Panc1 (cell line): ENCODE measurements around the gene ABCF3. TPM values are rescaled to one million over a fixed set of nuclear protein-coding genes. Genes with fewer than 3 reads are reported as not detected.
A peak's percentile ranks its signal among the peaks of the same experiment; 100 is the strongest.

Experiments used
- ATAC-seq: fragments of 200-7000 bp; cut with Tn5 transposase; 2 replicates; pipeline ENCODE4 v1.9.1; 2020; ENCODE audit warnings: mild to moderate bottlenecking, moderate library complexity
- BruUV-seq: library from RNA; stranded (reverse); fragments of 400-500 nt; replicated peaks from 2 replicates; lab custom pipeline; 2021; lab: Mats Ljungman, UMichigan
- CTCF ChIA-PET: fragments of 300-600 bp; sonication (Branson Sonifier 250); formaldehyde crosslinking; loops from one replicate; lab custom pipeline; 2022; ENCODE audit warnings: antibody characterized with exemption; lab: Charles Lee
- POLR2A ChIA-PET: fragments of 300-600 bp; sonication (Branson Sonifier 250); formaldehyde crosslinking; loops from one replicate; lab custom pipeline; 2022; ENCODE audit warnings: antibody characterized with exemption; lab: Charles Lee
- DNase-seq: peaks from one replicate; pipeline ENCODE4 v3.0.0-alpha.2; 2010; ENCODE audit warnings: low read depth, low spot score
- H3K27ac ChIP-seq: 2 replicates; pipeline ENCODE4 v1.5.1; 2011; ENCODE audit warnings: mild to moderate bottlenecking, low read length, inconsistent platforms
- H3K27me3 ChIP-seq: fragments of 200-500 bp; sonication (Bioruptor generic); 2 replicates; pipeline ENCODE4 v1.6.0; 2014; ENCODE audit warnings: low read length, inconsistent platforms; ENCODE audit not compliant: control insufficient read depth, insufficient read depth
- H3K36me3 ChIP-seq: fragments of 200-500 bp; sonication (Bioruptor generic); 2 replicates; pipeline ENCODE4 v1.5.1; 2014; ENCODE audit warnings: inconsistent platforms, mild to moderate bottlenecking, low read length, moderate library complexity; ENCODE audit not compliant: control insufficient read depth, insufficient read depth
- H3K4me1 ChIP-seq: 2 replicates; pipeline ENCODE4 v1.5.1; 2011; ENCODE audit warnings: inconsistent platforms, mild to moderate bottlenecking, low read length, moderate library complexity; ENCODE audit not compliant: control insufficient read depth, insufficient read depth
- H3K4me3 ChIP-seq, 2 experiments: 2 replicates each; pipeline ENCODE4 v1.5.1; 2011 to 2012; ENCODE audit warnings: low read depth in 2 of 2, low read length in 2 of 2, mild to moderate bottlenecking in 2 of 2, inconsistent platforms in 1 of 2, moderate library complexity in 1 of 2
- H3K9me3 ChIP-seq: fragments of 200-500 bp; sonication (Bioruptor generic); 2 replicates; pipeline ENCODE4 v1.5.1; 2014; ENCODE audit warnings: low read depth, mild to moderate bottlenecking, inconsistent platforms, low read length, moderate library complexity; ENCODE audit not compliant: control insufficient read depth, insufficient read depth
- CTCF ChIP-seq: fragments of 450-650 bp; IDR thresholded peaks from 2 replicates; pipeline ENCODE4 v1.5.1; 2017; ENCODE audit warnings: mild to moderate bottlenecking
- POLR2AphosphoS5 ChIP-seq: IDR thresholded peaks from 2 replicates; pipeline ENCODE4 v1.6.1; 2012; ENCODE audit warnings: mild to moderate bottlenecking, low read depth, low read length, moderate library complexity
- REST ChIP-seq, 2 experiments: IDR thresholded peaks; 2 replicates each; pipeline ENCODE4 v1.6.1; 2011 to 2012; ENCODE audit warnings: low read depth in 2 of 2, control low read depth in 1 of 2, low read length in 1 of 2, mild to moderate bottlenecking in 1 of 2, moderate library complexity in 1 of 2; ENCODE audit not compliant: insufficient read depth in 1 of 2
- SIN3A ChIP-seq: IDR thresholded peaks from 2 replicates; pipeline ENCODE4 v1.6.1; 2012; ENCODE audit warnings: low read depth, mild to moderate bottlenecking, low read length, moderate library complexity, borderline replicate concordance; ENCODE audit not compliant: insufficient read depth
- TCF7L2 ChIP-seq: IDR thresholded peaks from 2 replicates; pipeline ENCODE4 v1.6.1; 2011; ENCODE audit warnings: mild to moderate bottlenecking, low read depth, low read length, inconsistent platforms
- in situ Hi-C: cut with HindIII; loops from 2 replicates; pipeline ENCODE4 v1.10.0; 2016; ENCODE audit warnings: low sequenced_read_pairs, low pct_unique_long_range_greater_than_20kb
- intact Hi-C: fragments of 100-400 bp; cut with micrococcal nuclease; formaldehyde crosslinking; loops from one replicate; pipeline ENCODE4 v1.10.0; 2022; ENCODE audit not compliant: unreplicated experiment
- total RNA-seq: library from RNA; stranded (reverse); gene quantifications from one replicate; pipeline ENCODE4 v1.2.1, GENCODE V29; 2021; ENCODE audit not compliant: unreplicated experiment

The ABCF3 gene
- total RNA-seq, 1 experiment from 2014 or later = 101 TPM

- POLR2A ChIA-PET = no interaction called here
- in situ Hi-C loops (no loop called here), intact Hi-C loops (no loop called here)
- TF ChIP-seq CTCF (no peak), SIN3A (no peak), REST (IDR thresholded peaks at IDR 0.05; ENCODE audit: insufficient read depth in 1 of 2, low read depth in 2 of 2, low read length in 1 of 2) (no peak)
- Histone ChIP-seq H3K9me3 (no peaks in the 10 kb centered on the region), H3K27ac (no peak overlapping the region), H3K27me3 (no peaks in the 10 kb centered on the region), H3K36me3 (peaks cover 30% of the 10 kb centered on the region), H3K4me1 (no peaks in the 10 kb centered on the region), H3K4me3 (no peak overlapping the region)
- ATAC-seq (no peak), DNase-seq (no peak)
- no TSS peak for BruUV-seq
- CTCF ChIA-PET = no interaction called here
Observed at GRCh38 chr3:184192889-184193288, 6.9 kb downstream of the ABCF3 start.

DNA sequence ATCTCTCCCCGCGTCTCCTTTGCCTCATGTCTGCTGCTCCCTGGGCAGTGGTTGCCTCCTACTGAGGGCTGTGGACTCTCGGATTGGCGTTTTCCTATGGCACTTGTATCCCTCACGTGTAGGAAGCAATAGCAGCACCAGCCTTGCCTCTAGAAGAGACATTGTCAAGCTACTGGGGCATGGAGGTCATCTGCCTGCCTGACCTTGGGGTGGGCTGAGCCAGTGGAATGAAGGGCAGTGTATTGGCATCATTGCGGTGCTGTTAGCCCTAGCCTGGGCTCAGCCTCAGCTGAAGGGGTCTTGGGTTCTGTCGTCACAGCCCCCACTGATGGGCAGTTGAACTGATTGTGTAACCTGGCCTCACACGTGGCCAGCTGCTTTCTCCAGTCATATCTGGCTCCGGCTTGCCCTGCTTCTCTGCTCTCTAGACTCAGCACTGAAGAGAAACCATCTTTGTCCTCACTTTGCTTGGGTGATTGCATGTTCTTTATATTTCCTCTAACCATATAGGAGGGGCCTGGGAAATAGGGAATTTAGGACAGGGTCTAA is 8.1 kb downstream of the ABCF3 start:
- no peak overlapping the region for H3K4me3 ChIP-seq
- DNase-seq (no peak), ATAC-seq (no peak)
- ChIA-PET CTCF (no interaction called here), POLR2A (no interaction called here)
- H3K36me3 ChIP-seq = peaks cover 27% of the 10 kb centered on the region
- no TSS peak for BruUV-seq
- H3K4me1 ChIP-seq = no peaks in the 10 kb centered on the region
- TF ChIP-seq SIN3A = no peak
- TF ChIP-seq TCF7L2 = no peak
- no peaks in the 10 kb centered on the region for H3K9me3 ChIP-seq
- no peaks in the 10 kb centered on the region for H3K27me3 ChIP-seq
- in situ Hi-C loops (no loop called here), intact Hi-C loops (no loop called here)
- H3K27ac ChIP-seq = no peak overlapping the region

DNA sequence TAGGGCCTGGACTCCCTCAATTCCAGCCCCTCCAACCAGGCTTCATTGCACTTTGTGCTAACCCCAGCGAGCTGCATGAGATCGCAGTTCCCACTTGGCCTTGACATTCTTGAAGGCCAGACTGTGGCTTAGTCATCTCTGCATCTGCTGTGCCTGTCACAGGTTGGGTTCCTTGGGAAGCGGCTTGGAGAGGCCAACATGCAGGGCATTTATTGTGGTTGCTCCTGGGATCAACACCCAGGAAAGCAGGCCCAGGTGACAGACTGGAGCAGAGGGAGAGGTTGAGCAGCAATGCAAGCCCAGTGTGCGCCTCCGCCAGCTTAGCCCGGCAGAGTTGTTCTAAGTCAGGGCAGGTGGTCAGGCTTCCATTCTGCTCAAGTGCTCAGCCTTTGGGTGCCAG is 10.5 kb downstream of the ABCF3 start:
- TF ChIP-seq REST (IDR thresholded peaks at IDR 0.05; ENCODE audit: insufficient read depth in 1 of 2, low read depth in 2 of 2, low read length in 1 of 2) = no peak
- TF ChIP-seq POLR2AphosphoS5 = no peak
- TF ChIP-seq SIN3A = no peak
- no peak for TF ChIP-seq TCF7L2
- H3K36me3 ChIP-seq = peaks cover 14% of the 10 kb centered on the region; the same call in 1 of the 2 replicates
- ChIA-PET POLR2A (interaction anchor here (0.6 kb wide), 2 partner anchors 41 to 120 kb away, joined by 3 to 6 read pairs; no protein-coding TSS in a partner anchor), CTCF (interaction anchor here (0.5 kb wide), 1 partner anchor 717 kb away, joined by 6 read pairs; no protein-coding TSS in a partner anchor)
- no peak overlapping the region for H3K4me3 ChIP-seq
- no peak overlapping the region for H3K27ac ChIP-seq
- no peaks in the 10 kb centered on the region for H3K9me3 ChIP-seq
- intact Hi-C loops = no loop called here
- peak; percentile 15; the same call in 1 of the 2 replicates for ATAC-seq
- DNase-seq = no peak
- no peaks in the 10 kb centered on the region for H3K4me1 ChIP-seq
- H3K27me3 ChIP-seq = no peaks in the 10 kb centered on the region
- in situ Hi-C loops = no loop called here
- BruUV-seq = no TSS peak
